ENCODE results near the gene BBS1. TPM values are rescaled to one million over a fixed set of nuclear protein-coding genes. Genes with fewer than 3 reads are reported as not detected.

The BBS1 gene
- total RNA-seq, 1 experiment from 2014 or later, result 56.1 TPM

- H3K4me1 ChIP-seq (replicated peaks; ENCODE audit: insufficient read depth), result peaks cover 7% of the 10 kb centered on the region
- H3K9me2 ChIP-seq (ENCODE audit: insufficient read depth), result no peaks in the 10 kb centered on the region
- no peak overlapping the region for H3K4me3 ChIP-seq
- no peaks in the 10 kb centered on the region for H3K9me3 ChIP-seq (ENCODE audit: insufficient read depth, low read depth)
- TF ChIP-seq, protein P1, sequence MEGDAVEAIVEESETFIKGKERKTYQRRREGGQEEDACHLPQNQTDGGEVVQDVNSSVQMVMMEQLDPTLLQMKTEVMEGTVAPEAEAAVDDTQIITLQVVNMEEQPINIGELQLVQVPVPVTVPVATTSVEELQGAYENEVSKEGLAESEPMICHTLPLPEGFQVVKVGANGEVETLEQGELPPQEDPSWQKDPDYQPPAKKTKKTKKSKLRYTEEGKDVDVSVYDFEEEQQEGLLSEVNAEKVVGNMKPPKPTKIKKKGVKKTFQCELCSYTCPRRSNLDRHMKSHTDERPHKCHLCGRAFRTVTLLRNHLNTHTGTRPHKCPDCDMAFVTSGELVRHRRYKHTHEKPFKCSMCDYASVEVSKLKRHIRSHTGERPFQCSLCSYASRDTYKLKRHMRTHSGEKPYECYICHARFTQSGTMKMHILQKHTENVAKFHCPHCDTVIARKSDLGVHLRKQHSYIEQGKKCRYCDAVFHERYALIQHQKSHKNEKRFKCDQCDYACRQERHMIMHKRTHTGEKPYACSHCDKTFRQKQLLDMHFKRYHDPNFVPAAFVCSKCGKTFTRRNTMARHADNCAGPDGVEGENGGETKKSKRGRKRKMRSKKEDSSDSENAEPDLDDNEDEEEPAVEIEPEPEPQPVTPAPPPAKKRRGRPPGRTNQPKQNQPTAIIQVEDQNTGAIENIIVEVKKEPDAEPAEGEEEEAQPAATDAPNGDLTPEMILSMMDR (conservative IDR thresholded peaks at IDR 0.05), result no peak
- H2AFZ ChIP-seq, result no peak overlapping the region
- ChIA-PET POLR2A (ENCODE audit: unreplicated experiment) (no interaction called here), CTCF (no interaction called here)
- H3K4me2 ChIP-seq, result no peak overlapping the region
- peaks cover 12% of the 10 kb centered on the region for H4K20me1 ChIP-seq (ENCODE audit: insufficient read depth)
- peaks cover 12% of the 10 kb centered on the region; the same call in 1 of the 2 replicates for H3F3A ChIP-seq (ENCODE audit: insufficient read depth, low read depth)
- intact Hi-C loops (cut with micrococcal nuclease; ENCODE audit: unreplicated experiment), result no loop called here
- no TSS peak for BruUV-seq (replicated peaks)
- no peak overlapping the region for H3K27ac ChIP-seq
- DNase-seq, result no peak
- no peaks in the 10 kb centered on the region for H3K36me3 ChIP-seq (ENCODE audit: low read depth)
- H3K79me2 ChIP-seq (ENCODE audit: low read depth), result peaks cover 17% of the 10 kb centered on the region
- H3K27me3 ChIP-seq (ENCODE audit: insufficient read depth, low read depth), result no peaks in the 10 kb centered on the region
Measured at GRCh38 chr11:66476173-66476840, 34.1 kb upstream of the BBS1 start.

DNA sequence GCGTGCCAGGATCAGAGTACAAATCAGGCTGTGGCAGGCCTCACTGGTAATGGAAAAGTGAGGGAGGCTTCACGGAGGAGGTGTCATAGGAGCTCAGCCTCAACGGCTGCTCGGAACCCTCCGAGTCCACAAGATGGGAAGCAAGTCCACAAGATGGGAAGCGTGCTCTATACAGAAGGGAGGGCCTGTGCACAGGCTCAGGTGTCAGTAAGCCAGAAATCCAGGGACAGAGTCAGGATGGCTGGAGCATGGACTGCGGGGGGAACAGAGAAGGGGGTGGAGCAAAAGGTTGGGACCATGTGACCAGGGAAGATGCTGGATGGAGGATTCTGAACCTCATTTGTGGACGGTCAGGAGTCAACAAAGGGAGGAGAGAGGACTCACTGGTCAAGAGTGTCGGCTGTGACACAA lies 33.6 kb upstream of the BBS1 start:
- Histone ChIP-seq H3K27me3 (ENCODE audit: insufficient read depth, low read depth) (no peaks in the 10 kb centered on the region), H3K4me1 (replicated peaks; ENCODE audit: insufficient read depth) (peaks cover 7% of the 10 kb centered on the region), H3F3A (ENCODE audit: insufficient read depth, low read depth) (peaks cover 12% of the 10 kb centered on the region; the same call in 1 of the 2 replicates), H4K20me1 (ENCODE audit: insufficient read depth) (peaks cover 12% of the 10 kb centered on the region), H3K9me2 (ENCODE audit: insufficient read depth) (no peaks in the 10 kb centered on the region), H3K9me3 (ENCODE audit: insufficient read depth, low read depth) (no peaks in the 10 kb centered on the region), H3K4me3 (no peak overlapping the region), H3K79me2 (ENCODE audit: low read depth) (peaks cover 22% of the 10 kb centered on the region), H3K4me2 (no peak overlapping the region), H3K36me3 (ENCODE audit: low read depth) (no peaks in the 10 kb centered on the region), H2AFZ (no peak overlapping the region), H3K27ac (no peak overlapping the region)
- CTCF ChIA-PET, result no interaction called here
- POLR2A ChIA-PET (ENCODE audit: unreplicated experiment), result no interaction called here
- BruUV-seq (replicated peaks), result no TSS peak
- TF ChIP-seq, protein P1 (conservative IDR thresholded peaks at IDR 0.05), result no peak
- TF ChIP-seq EZH2 (IDR thresholded peaks at IDR 0.05; ENCODE audit: low read depth), result no peak
- intact Hi-C loops (cut with micrococcal nuclease; ENCODE audit: unreplicated experiment), result no loop called here
- no peak for DNase-seq

GRCh38 chr11:66477263-66478201 lies 32.9 kb upstream of the BBS1 start:
- Histone ChIP-seq H2AFZ (no peak overlapping the region), H4K20me1 (ENCODE audit: insufficient read depth) (peaks cover 12% of the 10 kb centered on the region), H3K27ac (no peak overlapping the region), H3K9me3 (ENCODE audit: insufficient read depth, low read depth) (no peaks in the 10 kb centered on the region), H3K36me3 (ENCODE audit: low read depth) (no peaks in the 10 kb centered on the region), H3K4me1 (replicated peaks; ENCODE audit: insufficient read depth) (peaks cover 7% of the 10 kb centered on the region), H3K79me2 (ENCODE audit: low read depth) (peaks cover 22% of the 10 kb centered on the region), H3K27me3 (ENCODE audit: insufficient read depth, low read depth) (no peaks in the 10 kb centered on the region), H3K4me2 (no peak overlapping the region), H3K9me2 (ENCODE audit: insufficient read depth) (no peaks in the 10 kb centered on the region), H3F3A (ENCODE audit: insufficient read depth, low read depth) (peaks cover 12% of the 10 kb centered on the region; the same call in 1 of the 2 replicates), H3K4me3 (no peak overlapping the region)
- intact Hi-C loops (cut with micrococcal nuclease; ENCODE audit: unreplicated experiment), result no loop called here
- POLR2A ChIA-PET (ENCODE audit: unreplicated experiment), result no interaction called here
- CTCF ChIA-PET, result no interaction called here
- DNase-seq, result no peak
- TF ChIP-seq, protein P1 (conservative IDR thresholded peaks at IDR 0.05), result no peak
- BruUV-seq (replicated peaks), result no TSS peak

All from PC-9 (cell line).